Activated CD4-positive, CD25-positive, alpha-beta regulatory T cell treated with anti-CD3 and anti-CD28 coated beads, Interleukin-2, amount 50 U/mL, for 16 hours (primary cell): ENCODE data around the gene S100A3.
"Not testable (repeated sequence)": the region's sequence is repeated elsewhere in the genome, so short reads cannot be mapped to it uniquely, and the experiment has no call there.

Experiments
- DNase-seq: peaks from one replicate; pipeline ENCODE4 v3.0.0-alpha.2; 2020; ENCODE audit warnings: low read depth, low spot score

S100A3 gene

DNA sequence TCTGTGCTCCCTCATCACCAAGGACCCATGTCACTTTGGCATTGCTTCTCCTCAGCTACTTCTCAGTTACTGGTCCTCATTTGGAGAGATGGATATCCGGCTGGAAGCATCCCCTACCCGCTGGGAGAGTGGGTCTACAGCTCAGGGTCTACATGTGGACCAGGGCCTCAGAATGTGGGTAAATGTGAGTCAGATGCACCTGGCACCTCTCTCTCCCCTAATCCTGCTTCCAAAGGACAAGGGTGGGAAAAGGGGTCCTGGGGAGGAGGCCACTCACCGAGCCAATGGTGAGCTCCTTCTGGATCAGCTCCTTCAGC is 14.2 kb downstream of the S100A3 start:
- no peak for DNase-seq

DNA sequence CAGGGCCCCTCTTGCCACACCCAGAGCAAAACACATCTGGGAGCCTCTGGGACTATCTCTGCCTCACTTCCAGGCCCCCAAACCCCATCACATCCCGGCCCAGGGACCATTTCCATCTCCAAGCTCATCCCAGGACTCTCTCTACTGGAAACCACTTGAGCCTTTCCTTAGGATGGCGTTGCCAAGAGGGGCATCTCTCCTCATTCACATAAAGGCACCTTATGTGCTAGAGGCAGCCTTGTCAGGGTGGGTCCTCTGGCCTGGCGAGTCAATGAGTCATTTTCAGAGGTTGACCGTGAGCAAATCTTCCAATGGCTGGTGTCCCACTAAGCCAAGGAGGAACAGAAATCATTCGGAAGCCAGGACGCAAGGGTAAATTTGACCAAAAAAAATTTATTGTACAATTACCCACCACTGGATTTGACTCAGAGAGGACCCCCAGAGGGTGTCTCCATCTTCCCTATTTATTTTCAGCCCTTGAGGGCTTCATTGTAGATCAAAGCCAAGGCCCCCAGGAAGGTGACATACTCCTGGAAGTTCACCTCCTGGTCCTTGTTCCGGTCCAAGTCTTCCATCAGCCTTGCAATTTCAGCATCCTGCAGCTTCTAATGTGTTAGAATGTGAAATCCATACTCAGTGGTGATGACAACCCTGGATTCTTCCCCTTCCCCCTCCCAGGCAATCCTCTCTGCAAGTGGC is 14.7 kb downstream of the S100A3 start:
- no peak for DNase-seq

DNA sequence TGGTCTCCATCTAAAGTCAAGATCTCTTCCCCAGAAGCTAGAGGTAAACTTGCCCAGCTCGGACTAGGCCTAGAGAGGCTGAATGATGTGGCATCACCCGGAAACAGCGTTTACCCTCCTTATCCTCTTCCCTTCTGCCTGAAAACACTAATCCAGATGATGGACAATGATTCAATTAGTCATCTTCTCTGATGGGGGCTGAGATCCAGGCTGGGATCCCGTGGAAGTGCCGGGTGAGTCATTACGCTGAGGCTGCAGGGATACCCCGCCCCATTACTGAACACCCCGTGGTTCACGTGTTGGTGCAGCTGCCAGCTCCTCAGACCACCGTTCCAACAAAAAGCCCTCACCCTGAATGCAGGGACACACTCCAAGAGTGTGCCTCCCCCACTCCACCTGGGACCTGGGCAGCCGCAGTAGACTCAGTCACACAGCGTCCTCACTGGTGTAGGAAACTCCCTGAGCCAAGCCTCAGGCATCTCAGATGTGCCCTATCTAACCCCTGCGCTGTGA is 15.3 kb downstream of the S100A3 start:
- DNase-seq: no peak

DNA sequence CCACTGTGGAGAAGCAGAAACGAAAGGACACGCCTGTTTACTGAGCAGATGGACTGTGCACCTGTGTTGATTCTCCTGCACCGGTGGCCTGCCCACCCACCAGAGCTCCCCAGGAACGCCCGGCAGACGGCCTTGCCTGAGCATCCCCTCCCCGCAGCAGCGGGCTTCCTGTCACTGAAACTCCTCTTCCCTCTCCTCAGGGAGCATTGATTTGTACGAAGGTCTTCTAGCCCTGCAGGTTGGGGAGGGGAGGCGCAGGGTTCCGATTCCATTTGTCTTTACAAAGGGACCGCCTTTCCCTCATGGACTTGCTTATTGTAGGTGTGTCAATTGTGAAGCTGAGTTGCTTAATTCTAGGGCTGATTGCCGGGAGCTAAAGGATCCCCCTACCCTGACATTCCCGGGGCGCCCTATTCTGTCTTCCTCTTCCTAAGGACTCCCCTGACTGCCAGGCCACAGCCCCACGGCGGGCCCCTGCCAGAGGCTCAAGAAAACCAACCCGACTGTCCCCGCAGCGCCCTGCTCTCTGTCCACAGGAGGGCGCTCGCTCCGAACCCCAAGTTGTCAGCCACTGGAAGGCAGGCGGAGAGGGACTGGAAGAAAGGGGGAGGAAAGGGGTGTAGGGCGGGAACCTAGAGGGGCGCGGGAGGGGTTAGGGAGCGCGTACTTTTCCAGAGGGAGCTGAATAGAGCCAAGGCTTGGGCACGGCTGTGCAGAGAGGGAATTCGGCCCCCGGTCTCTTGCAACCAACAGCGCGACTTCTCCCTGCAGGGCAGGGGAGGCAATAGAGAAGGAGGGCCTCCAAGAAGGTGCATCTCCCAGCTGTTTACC is 16.1 kb downstream of the S100A3 start:
- peak; percentile 60 for DNase-seq

GRCh38 chr1:153532181-153532580 is 16.9 kb downstream of the S100A3 start:
- DNase-seq: no peak

GRCh38 chr1:153531638-153532037 is 17.4 kb downstream of the S100A3 start:
- DNase-seq: no peak

DNA sequence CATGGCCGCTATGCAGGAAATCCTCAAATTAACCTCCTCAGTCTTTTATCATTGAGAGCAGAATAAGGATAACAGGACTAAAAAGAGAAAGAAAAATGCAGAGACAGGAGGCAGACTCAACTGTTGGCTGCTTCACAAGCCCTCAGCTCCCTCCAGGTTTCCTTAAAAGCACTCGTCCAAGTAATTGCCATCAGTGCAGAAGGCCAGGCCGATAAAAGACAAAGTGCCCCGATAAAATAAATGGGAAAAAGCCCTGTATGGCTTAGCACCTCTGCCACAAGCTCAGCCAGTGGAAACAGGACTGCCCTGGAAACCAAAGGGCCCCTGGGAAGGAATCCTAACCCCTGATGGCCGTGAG is 21.4 kb downstream of the S100A3 start:
- DNase-seq: no peak

DNA sequence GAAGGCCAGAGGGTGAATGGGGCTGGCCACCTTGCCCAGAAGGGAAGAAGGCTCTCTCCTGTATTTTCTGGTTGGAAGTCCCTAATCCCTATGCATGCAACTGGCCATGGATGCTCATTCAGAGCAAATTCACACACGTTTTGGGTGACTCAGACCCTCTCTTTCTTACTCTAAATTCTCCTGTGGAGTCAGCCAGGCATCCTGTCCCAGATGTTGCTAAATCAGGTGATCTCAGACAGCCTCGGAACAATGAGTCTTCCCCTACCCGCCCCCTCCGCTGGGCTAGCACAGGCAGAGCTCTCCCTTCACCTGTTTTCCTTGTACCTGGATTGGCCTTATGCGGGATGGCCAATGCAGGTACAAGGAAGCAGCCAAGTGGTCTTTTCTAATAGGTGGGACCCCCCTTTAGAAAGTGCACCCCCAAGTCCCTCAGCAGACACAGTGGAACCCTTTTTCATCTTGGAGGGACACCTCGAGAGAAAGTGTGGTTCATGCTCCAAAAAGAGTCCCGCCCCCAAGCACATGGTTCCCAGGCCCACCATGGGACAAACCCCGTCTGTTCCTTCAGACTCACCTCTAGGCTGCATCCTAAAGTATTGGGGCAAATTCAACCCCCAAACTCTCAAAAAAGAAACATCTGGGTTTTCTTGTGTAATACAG is 21.9 kb downstream of the S100A3 start:
- DNase-seq: no peak

DNA sequence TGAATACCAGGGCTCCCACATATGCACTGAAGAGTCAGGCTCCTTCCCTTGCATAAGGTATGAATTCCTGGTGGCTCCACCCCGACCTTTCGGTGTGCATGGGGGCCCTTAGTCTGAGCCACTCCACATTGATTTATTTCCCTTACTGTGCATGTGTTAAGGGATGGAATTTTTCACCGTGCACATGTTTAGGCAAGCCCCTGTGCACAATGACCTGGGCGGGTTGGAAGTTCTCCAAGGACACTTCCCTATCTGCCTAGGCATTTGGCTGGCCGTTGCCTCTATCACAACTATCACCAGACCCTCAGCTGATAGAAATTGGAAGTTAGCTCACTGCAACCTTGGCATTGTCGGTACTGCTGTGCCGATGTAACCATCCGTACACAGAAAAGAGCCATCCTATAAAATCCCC is 22.9 kb downstream of the S100A3 start:
- DNase-seq: no peak

DNA sequence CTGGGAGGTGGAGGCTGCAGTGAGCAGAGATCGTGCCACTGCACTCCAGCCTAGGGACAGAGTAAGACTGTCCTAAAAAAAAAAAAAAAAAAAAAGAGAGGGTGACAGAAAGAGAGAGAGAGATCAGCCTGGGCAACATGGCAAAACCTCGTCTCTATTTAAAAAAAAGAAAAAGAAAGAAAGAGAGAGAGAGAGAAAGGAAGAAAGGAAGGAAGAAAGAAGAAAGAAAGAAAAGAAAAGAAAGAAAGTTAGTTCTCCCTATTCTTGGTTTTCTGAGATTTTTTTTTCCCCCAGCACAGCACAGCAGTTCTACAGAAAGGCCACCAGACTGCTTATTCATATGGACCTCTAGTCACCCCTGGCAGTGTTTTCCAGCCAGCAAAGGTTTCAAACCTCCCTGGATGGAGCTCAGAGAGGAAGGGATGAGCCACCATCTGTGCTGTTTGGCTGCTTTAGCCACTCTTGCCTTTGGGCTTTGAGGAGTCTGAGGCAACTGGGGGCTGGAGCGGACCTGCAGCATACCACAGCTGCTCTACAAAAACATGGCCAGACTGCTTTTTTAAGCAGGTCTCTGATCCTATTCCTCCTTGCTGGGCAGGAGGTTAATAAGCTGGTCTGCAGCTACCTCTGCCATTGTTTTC is 23.9 kb downstream of the S100A3 start:
- DNase-seq: no peak

DNA sequence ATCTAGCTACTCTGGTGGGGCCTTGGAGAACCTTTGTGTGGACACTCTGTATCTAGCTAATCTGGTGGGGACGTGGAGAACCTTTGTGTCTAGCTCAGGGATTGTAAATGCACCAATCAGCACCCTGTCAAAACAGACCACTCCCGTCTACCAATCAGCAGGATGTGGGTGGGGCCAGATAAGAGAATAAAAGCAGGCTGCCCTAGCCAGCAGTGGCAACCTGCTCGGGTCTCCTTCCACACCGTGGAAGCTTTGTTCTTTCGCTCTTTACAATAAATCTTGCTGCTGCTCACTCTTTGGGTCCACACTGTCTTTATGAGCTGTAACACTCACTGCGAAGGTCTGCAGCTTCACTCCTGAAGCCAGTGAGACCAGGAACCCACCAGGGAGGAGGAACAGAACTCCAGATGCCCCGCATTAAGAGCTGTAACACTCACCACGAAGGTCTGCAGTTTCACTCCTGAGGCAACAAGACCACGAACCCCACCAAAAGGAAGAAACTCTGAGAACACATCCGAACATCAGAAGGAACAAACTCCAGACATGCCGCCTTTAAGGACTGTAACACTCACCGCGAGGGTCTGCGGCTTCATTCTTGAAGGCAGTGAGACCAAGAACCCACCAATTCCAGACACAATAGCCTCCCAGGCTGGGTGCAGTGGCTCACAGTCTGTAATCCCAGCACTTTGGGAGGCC is 26.6 kb downstream of the S100A3 start:
- not testable (repeated sequence) for DNase-seq

- DNase-seq: not testable (repeated sequence)
Observed at GRCh38 chr1:153521808-153522207, 27.2 kb downstream of the S100A3 start.

DNA sequence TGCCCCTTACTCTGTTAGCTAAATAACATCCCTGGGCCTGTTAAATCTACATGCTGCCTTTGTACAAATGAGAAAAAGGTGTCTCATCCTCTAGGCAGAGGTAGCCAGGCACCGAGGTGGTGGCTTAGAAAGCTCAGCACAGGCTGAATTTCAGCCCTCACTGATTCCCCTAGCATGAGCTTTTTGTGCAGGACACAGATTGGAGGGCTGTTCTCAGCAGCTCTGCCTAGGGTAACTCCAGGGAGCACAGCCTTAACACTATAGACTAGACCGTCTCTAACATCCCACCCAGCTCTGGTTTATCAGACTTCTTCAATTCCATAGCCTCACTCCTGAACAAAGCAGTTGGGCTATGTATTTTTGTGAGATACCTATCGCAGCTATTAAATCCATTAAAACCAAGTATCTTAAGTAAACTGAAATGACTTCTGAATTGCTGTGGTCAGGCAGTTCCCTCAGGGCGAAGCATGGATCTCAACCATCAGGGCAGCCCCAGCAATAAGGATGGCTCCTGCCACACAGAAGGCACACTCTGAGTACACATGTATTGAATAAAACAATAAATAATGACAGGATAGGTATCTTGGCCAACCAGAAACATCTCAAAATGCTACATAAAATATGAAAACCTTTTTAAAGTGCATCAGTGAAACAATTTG is 28.1 kb downstream of the S100A3 start:
- no peak for DNase-seq

- not testable (repeated sequence) for DNase-seq
Observed at GRCh38 chr1:153520137-153520691, 28.8 kb downstream of the S100A3 start.

DNA sequence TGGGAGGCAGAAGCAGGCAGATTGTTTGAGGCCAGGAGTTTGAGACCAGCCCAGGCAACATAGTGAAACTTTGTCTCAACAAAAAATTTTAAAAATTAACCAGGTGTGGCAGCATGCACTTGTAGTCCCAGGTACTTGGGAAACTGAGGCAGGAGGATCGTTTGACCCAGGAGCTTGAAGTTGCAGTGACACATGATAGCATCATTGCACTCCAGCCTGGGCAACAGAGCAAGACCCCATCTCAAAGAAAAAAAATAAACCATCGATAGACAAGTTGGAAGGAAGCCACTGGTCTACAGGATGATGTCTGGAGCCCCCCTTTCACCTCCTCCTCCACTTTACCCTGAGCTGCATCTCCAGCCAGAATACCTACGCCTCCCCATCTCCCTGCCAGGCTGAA is 29.8 kb downstream of the S100A3 start:
- no peak for DNase-seq

DNA sequence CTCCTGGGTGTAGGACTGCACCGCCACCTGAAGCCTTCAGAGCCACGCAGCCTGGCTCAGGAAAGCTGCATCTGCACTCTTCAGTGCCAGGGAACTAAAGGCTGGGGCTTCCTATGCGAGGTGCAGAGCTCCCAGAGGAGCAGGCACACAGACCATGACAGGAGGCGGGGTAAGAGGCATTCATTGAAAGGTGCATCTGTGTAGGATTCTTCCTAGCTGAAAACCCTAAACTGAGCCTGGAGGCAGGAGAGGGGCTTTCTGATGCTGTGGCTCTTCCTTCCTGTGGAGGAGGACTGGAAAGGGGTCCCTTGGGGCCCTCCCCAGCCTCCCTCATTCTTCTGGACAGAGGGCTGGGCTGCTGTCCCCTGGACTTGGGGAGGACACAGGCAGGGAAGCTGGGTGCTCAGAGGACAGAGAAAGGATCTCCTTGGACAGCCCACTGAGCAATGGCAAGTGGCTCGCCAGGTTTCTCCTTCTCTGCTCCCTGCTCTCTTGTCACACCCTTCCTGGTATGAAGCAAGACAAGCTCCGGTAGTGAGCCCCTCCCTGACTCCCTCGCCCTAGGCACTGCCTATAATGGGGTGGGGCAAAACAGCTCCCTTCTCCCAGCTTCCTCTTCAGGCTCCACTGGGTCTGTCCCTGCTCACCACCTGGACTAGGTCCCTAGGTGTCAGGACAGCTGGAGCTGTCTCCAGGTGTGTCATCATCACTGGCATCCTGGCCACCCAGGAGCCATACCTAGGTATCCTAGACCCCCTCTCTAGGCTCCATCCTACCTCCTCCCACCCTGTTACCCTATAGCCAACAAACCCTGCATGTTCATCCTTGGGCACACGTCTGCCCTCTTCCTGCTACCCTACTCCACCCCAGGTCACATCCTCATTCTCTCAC is 33.3 kb downstream of the S100A3 start:
- DNase-seq: no peak

- no peak for DNase-seq
Observed at GRCh38 chr1:153513666-153514065, 35.4 kb downstream of the S100A3 start.

DNA sequence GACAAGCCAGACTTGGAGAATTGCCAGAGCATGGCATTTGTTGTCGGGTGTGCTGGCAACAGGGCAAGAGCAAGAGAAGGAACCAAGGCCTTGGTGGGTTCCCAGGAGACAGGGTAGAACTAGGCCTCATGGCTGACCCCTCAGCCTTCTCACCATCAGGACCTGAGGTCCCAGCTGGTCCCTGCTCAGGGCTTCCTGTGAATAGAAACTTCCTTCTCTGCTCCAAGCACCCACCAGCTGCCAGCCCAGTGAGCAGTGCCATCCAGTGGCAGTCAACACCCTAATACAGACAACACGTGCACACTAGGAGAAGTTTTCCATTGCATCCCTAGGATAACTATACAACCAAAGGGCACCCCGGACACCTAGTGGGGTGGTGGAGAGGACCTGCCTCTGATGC is 36.0 kb downstream of the S100A3 start:
- no peak for DNase-seq

- DNase-seq: peak; percentile 59
Observed at GRCh38 chr1:153510984-153511410, 38.1 kb downstream of the S100A3 start.
